ENCODE data around the gene GMPPA. TPM values are rescaled to one million over a fixed set of nuclear protein-coding genes. Genes with fewer than 3 reads are reported as not detected.

The GMPPA gene
- total RNA-seq, 4 donors from 2014 or later: 16.3 to 38.2 (median 18.2) TPM

- TF ChIP-seq CTCF (IDR thresholded peaks at IDR 0.05; ENCODE audit: low read depth): no peak
Measured at GRCh38 chr2:219536967-219537366, 38.3 kb downstream of the GMPPA start.

- no peak for TF ChIP-seq CTCF (IDR thresholded peaks at IDR 0.05; ENCODE audit: low read depth)
Measured at GRCh38 chr2:219537657-219538488, 39.2 kb downstream of the GMPPA start.

GRCh38 chr2:219538504-219538951, 39.8 kb downstream of the GMPPA start:
- TF ChIP-seq CTCF (IDR thresholded peaks at IDR 0.05; ENCODE audit: low read depth): no peak

- no peak for TF ChIP-seq CTCF (IDR thresholded peaks at IDR 0.05; ENCODE audit: low read depth)
Measured at GRCh38 chr2:219538956-219539788, 40.5 kb downstream of the GMPPA start.

GRCh38 chr2:219539926-219540678, 41.4 kb downstream of the GMPPA start:
- TF ChIP-seq CTCF (IDR thresholded peaks at IDR 0.05; ENCODE audit: low read depth): no peak

GRCh38 chr2:219540784-219541504, 42.3 kb downstream of the GMPPA start:
- TF ChIP-seq CTCF (IDR thresholded peaks at IDR 0.05; ENCODE audit: low read depth): no peak

Data from subcutaneous adipose tissue (tissue), 4 donors.